Fibroblast of peridontal ligament (primary cell): ENCODE results near the gene CHSY3.
A peak's percentile ranks its signal among the peaks of the same experiment; 100 is the strongest.

ENCODE experiments used
- DNase-seq: peaks from one replicate; pipeline ENCODE4 v3.0.0-alpha.2; 2010; ENCODE audit errors: extremely low read depth

The CHSY3 gene

DNA sequence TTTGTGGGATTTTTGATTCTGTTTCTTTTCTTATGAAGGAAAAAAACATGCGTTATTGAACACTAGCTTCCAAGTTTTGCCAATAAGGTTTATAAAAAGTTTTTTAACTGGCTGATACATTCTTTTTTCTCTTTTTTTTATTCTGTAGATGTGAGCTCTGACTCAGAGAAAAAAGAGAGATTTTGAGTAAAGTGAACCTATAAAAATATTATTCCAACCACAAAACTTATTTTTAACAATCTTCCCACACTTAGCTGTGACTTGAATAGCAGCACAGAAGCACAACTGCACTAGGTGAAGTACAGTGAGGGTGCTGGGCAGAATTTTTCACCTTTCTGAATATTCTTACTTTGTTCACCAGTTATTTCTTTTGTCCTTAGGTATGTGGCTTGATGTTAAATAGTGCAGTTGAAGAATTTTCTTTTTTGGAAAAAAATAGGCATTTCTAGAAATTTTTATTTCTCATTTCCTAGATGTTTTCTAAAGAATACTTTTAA, 41.6 kb downstream of the CHSY3 start:
- DNase-seq, result peak; percentile 34

DNA sequence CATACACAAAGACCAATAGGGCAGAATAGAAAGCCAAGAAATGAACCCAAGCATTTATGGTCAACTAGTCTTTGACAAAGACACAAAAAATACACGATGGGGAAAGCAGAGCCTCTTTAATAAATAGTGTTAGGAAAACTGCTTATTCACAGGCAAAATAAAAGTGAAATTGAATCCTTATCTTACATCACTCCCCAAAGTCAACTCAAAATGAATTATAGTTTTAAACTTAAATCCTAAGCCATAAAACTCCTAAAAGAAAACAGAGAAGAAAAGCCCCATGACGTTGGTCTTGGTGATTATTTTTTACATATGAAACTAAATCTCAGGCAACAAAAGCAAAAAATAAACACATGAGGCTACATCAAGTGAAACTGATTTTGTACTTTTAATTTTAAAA, 46.8 kb downstream of the CHSY3 start:
- DNase-seq, result peak; percentile 40

DNA sequence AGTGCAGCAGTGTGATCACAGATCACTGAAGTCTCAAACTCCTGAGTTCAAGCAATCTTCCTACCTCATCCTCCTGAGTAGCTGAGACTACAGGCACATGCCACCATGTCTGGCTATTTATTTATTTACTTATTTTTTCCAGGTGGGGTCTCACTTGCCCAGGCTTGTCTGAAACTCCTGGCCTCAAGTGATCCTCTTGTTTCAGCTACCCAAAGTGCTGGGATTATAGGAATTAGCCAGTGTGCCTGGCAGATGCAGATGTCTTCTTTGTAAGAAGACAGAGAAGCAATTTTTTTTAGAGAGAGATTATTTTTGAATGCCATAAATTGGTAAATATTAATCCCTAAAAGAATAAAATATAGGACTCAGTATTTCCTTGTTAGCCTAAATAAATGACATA, 54.3 kb downstream of the CHSY3 start:
- no peak for DNase-seq

DNA sequence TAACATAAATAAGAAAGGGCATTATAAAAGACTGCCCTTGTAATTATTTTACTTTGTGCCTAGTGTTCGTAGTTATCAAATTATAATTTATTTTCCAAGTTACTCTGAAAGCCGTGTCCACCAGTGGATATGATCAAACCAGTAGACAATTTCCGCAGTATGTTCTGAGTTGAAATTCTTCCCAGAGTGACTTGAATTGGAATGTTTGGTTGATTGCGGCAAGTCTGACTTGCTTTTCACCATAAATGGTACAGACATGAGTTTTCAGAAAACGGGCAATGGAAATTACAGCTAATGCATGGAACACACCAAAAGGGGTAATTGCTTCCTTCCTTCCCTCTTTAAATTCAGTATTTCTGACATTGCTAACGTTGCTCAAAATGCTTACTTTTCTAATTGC, 56.6 kb downstream of the CHSY3 start:
- peak; percentile 88 for DNase-seq

DNA sequence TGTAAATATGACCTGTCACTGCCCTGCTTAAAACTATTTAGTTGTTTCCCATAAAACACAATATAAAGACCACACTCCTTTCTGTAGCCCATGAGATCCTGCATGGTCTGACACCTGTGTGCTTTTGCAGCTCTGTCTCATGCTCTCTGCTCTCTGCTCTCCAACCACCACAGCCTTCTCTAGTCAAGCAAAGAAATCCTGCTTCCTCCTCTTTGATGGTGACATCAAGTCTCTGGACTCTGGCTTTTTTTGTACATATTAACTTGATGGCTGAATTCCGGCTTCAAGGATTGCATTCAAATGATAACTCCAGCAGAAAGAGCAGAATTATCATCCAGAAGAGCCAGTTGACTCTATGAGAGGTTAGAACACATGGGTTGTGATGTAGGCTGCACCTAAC, 58.2 kb downstream of the CHSY3 start:
- DNase-seq, result no peak

DNA sequence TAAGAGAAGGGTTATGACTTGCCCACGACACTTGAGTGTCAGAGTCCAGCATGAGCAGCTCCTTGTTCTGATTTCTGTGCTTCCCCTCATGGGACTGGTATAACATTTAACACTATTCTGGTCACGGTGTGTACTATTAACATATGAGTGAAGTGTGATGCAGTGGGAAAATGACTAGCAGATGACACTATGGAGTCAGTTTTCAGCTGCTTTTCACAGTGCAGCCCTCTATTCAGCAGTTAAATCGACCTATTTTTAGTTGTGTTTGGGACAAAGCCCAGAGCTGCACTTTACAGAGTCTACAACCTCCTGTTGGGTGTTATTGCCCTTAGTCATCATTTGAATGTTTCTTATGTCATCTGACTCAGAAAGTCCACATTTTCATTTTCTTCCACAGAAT, 59.1 kb downstream of the CHSY3 start:
- DNase-seq, result peak; percentile 96

DNA sequence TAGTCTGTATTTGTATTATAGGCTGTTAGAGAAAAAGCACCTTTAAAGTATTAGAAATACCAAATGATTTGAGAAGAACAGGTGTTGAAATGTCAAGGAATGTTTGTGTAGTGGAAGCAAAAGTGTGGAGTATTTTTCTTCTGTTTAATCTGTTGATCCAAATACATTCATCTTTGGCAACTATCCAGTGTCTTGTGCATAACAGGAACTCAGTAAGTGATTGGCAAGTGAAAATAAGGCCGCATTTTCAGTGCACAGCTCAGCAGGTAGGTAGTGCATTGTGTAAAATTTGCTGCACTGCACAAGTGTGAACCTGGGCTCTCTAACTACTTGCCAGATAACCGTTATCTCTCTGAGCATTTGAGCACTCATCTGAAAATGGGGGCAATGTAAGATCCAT, 61.8 kb downstream of the CHSY3 start:
- DNase-seq, result no peak

DNA sequence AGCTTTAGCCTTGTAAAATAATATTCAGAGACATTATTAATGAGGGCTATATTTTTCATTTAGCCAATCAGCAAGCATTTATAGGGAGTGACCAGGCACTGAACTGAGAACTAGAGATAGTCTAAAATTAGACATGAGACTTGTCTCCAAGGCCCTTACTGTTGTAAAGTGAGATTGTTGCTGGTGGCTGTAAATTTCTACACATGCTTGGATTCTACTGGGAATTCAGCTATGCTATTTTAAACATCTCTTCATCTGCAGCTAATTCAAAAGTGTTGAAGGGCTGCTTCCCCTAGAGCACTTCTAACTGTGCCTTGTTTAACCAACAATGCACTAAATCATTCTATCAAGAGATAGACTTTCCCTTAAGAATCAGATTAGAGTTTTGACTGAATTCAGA, 67.4 kb downstream of the CHSY3 start:
- DNase-seq, result peak; percentile 73

DNA sequence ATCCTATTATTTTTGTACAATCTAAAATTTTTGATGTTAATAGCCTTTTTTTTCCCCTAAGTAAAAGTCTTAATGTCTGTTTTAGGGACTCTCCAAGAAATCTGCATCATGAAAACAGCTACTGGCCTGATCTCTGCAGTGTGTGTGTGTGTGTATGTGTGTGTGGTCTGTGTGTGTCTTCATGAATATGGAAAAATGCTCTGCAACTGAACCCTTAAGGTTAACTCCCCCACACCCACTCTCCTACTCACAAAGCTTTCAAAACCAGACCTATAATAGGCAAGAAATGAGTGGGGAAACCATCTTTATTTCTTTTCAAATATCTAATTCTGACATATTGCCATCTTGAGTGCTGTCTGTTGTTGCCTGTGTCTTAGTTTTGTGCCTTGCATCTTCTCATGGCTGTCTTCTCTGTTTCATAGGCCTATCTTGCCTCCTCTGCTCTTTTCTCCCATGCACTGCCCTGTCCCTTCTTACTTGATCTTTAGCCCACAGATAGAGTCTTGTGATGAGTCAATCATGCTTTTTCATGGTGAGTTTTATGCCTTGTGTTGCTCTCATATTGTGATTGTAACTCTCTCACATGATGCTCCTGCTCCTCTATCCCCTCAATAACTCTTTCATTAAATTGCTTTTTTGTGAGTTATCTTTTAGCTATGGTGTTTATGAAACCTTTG, 68.3 kb downstream of the CHSY3 start:
- no peak for DNase-seq

DNA sequence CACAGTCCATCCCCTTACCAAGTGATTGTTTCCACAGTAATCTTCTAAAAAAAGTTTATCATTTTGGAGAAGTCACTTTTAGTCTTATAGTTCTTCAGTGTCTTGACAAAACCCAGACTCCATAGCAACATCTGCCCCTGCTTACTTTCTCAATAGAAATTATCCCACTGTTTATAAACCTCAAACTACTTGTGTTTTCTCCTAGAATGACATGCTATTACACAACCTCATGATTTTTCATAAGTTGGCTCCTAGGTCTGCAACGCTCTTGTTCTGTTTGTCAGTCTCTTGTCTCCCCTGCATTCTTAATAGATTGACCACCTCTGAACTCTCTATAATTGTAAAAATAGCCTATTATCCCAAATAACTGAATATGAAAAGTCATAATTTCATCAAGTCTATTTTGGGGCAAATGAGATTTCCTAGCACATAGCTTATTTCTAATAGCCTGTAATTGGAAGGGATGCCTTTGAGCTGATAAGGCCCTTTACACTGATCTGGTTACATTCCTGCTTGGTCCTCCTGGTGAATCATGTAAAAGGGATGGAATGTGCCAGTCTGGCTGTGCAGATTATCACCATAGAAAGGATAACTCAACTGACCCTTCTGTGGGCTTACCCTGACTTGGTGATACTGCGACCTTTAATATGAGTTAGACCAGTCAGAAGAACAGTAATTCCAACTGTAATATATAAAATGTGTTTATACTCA, 69.6 kb downstream of the CHSY3 start:
- peak; percentile 81 for DNase-seq

DNA sequence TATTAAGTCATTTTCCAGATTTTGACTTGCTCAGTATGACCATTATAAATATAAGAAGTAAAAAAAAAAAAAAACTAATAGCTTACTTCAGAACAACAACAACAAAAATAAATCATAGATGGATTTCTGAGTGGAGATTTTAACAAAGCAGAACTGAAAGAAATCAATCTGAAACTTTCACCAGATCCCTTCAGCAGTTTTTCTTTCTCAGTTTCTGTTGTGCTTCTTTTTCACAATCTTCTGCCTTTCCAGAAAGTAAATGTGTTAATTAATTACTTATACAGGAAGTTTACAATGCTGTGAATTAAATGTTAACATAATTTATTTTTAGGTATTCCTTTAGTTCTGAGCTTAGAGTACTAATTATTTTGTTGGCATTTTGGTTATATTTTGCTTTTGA, 73.5 kb downstream of the CHSY3 start:
- no peak for DNase-seq

DNA sequence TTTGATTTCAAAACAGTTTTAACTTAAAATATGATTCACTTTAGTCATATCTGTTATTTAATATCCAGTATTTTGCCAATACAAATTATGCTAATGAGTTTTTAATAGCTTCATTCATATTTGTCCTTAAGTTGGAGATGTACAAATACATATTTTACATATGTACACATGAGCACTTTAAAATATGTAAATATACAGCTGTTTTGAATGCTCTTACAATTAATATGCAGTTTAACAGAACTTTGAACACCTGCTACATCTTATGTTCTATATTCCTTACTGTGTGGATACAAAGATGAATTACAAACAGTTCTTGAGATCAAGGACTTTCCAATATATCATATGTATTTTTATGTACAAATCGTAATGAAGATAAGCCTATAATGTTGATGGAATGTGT, 74.0 kb downstream of the CHSY3 start:
- no peak for DNase-seq

DNA sequence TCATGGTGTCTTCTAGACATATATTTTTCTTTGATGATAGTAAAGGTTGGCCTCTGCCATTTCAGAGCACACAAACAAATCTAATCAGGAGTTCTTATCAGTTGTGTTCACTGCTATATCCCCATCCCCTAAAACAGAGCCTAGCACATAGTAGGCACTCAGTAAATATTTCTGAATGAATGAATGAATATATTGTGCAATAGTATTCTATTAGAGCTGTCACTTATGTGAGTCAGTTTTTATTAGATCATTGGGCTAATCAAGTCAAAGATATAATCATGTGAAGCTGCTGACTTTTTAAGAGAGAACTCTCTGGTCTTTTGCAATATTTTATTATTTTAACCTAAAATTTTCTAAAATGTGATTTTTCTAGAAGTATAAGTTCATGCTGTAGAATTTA, 84.2 kb downstream of the CHSY3 start:
- no peak for DNase-seq

DNA sequence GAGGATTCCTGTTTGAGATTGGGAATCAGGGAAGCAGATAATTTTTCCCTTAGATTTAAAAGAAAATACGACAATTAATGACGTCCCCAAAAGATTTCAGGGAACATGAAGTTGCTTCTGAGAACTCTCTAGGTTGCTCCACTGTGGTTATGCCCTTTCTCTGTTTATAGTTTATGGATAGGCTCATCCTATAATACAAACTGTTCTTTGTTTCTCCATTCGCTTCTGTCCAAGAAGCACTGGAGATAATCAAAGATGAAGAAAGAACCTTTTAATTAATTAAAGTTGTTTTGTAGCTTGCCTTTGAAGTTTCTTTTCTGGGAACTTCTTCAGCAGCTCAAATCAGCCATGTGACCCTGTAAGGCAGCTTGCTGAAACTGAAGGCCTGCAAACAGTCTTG, 87.5 kb downstream of the CHSY3 start:
- no peak for DNase-seq

DNA sequence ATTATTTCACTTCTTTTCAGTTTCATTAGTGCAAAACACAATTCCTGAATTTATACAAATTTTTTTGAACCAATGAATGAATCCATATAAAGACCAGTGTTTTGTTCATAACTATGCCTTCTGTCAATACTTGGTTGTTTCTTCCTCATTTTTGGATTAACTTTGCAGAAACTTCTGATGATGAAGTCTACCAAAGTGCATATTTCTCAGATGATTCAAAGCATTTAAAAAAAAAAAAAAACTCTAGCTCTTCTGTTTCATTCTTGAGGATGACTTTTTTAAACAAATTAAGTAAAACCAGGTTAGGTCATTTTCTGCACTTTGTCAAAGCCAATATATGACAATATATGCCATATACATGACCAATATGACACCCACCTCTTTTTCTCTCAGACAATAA, 92.6 kb downstream of the CHSY3 start:
- DNase-seq, result peak; percentile 88

DNA sequence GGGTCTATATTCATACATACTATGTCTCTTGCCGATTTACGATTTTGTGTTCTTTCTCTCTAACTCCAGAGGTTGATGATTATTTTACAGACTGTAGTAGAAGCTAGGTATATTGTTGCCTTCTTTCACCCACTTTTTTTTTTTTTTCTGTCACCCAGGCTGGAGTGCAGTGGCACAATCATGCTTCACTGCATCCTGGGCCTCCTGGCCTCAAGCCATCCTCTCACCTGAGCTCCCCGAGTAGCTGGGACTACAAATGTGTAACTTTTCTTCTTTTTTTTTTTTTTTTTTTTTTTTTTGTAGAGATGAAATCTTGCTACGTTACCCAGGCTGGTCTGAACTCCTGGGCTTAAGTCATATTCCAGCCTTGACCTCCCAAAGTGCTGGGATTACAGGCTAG, 96.2 kb downstream of the CHSY3 start:
- DNase-seq, result no peak

DNA sequence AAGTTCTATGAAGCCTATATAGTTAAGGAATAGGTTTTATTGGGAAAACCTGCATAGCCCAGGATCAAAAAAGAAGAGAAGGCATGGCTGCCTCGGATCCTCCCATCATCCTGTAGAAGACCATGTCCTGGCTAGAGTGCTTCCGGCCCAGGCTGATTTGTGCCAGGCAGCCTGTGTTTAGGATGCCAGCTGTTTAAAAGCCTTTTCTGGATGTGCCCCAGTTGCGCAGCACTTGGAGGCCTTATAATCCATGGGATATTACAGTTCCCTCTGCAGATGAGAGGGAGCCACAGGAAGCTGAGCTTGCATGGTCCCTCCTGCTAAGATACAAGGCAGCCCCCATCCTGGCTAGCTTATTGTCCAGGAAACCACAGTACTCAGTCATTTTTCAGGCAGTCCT, 97.9 kb downstream of the CHSY3 start:
- DNase-seq, result no peak

DNA sequence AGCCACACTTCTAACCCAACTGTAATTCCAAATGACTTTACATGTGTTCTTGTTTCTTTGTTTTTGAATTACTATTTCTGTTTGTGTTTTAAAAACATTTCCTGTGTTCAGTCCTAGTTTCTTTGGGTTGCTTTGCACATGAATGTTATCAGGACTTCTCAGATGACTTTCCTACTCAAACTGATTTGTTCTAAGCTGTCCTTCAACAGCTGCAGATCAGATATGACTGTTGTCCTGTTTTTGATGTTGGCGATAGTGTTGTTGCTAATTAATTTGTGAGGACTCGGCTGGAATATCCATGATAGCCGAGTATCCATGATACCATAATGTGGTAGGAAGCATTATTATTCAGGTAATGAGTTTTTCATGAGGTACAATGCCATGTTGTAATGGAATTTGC, 98.6 kb downstream of the CHSY3 start:
- no peak for DNase-seq

DNA sequence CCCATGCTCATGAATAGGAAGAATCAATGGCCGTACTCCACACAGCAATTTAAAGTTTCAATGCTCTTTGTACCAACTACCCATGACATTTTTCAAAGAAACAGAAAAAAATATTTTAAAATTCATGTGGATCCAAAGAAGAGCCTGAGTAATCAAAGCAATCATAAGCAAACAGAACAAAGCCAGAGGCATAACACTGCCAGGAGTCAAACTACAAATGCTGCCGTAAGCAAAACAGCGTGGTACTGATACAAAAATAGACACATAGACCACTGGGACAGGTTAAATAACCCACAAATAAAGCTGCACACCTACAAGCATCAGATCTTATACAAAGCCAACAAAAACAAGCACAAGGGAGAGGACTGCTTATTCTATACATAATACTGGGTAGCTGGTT, 107.7 kb downstream of the CHSY3 start:
- no peak for DNase-seq

DNA sequence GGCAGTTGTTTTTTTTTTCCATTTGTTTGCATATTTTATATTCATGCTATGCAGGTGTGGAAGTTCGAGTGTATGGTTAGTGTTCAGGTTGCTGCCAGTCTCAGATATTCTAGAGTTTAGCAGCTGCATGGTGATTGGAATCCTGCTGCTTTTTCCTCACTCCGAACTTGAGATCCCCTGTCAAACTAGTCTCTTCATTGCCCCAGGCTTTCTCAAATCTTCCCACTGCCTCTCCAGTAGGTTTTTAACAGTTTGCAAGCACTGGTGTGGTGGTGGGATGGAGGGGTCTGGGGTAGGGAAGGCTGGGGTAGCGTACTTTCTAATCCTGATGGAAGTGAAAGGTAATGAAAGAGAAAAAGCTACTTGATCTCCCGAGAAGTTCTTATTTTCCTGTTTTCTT, 112.9 kb downstream of the CHSY3 start:
- DNase-seq, result peak; percentile 14

DNA sequence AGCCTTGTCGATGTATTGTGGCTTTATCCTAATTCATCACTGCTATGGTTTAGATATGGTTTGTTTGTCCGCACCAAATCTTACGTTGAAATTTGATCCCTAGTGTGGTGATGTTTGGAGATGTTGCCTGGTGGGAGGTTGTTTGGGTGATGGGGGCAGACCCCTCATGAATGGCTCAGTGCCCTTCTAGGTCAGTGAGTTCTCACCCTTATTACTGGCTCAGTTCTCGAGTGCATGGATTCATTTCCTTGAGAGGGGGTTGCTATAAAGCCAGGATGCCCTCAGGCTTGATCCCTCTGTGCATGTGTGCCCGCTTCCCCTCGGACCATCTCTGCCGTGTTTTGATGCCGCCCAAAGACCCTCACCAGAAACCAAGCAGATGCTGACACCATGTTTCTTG, 114.4 kb downstream of the CHSY3 start:
- no peak for DNase-seq

DNA sequence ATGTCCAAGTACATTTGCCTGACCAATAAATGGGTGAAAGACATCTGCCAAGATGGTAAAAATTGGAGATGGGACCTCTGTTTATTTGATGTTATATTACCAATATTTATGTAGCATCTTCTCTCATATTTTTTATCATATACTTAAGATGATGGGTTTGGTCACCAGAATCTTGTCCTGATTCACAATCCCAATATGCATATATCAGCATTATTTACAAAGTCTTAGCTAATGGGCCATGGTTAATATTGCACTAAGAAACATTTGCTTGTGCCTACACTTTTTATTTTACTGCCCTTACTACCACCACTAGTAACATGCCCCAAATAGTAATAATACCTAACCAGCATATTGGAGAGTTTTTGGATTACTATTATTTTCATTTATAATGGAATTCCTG, 116.7 kb downstream of the CHSY3 start:
- DNase-seq, result no peak

DNA sequence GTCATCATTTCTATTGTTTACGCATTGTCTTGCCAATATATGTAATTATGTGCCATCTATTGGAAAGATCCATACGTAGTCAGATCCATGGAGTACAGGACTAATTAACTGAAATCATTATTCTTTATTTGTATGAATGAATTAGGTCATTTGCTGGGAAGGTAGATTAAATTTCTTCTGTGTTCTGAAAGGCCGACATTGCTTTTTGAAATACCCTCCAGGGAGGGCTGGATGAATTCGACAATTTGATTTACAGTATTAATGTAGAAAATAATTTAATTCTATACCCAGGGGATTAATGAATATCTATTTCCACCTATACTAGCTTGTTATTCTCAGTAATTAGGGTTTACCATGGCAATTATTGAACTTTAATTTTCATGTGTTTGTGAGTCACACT, 117.6 kb downstream of the CHSY3 start:
- DNase-seq, result no peak

DNA sequence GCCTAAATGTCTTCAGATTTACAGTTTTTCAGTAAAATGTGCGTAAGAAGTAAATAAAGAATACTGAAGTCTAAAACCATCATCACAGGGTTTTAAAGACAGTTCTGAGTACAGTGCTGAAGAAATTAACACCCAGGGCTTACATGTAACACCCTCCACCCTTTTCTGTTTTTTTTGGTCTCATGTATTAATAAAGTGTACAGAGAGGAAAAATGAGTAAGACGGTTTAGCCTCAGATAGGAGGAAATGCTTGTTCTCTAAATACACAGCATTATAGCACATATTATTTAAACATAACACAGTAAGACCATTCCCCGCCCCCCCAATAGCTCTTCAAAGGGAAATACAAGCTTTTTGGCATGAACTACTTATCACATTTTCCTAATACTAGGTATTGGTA, 119.3 kb downstream of the CHSY3 start:
- peak; percentile 7 for DNase-seq
